Stimulated activated CD4-positive, alpha-beta T cell treated with anti-CD3 and anti-CD28 coated beads, Interleukin-2, amount 100 ng/mL, for 24 hours (primary cell): ENCODE data around the gene SMIM1.

Experiments used
- DNase-seq, 2 donors: peaks; one replicate each; pipeline ENCODE4 v3.0.0-alpha.2; 2020

The SMIM1 gene

GRCh38 chr1:3759796-3760195 is 12.8 kb upstream of the SMIM1 start:
- DNase-seq, result no peak

DNA sequence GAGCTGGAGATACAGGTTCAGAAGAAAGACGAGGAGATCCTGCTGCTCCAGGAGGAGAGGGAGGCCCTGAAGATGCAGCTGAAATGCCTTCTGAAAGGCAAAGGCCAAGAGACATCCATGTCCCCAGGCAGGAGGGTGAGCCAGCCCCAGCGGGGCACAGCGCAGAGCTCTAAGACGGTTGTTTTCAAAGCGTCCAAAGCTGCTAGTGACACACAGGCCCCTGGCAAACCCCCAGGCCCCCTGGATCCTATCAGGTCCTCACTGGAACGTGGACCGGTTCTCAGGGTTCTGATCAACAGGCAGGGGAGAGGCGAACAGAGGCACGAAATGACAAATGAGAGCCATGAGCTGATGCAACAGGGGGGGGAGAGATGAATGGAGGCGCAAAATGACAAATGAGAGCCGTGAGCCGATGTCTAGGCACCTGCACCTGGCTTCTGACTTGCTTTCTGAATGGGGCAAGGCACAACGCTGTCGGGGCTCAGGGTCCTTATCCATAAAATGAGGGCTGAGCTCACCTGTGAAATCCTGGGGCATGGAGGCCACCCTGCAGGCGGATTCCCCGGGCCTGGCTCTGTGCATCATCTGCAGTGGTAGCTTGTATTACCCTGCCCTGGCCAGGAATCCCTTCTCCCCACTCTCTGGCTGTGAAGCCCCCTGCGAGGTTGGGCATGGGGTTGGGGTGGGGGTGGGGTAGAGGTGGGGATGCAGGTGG is 11.1 kb upstream of the SMIM1 start:
- DNase-seq, result no peak

- DNase-seq, result no peak
Measured at GRCh38 chr1:3762151-3762872, 10.2 kb upstream of the SMIM1 start.

GRCh38 chr1:3762873-3763228 is 9.7 kb upstream of the SMIM1 start:
- no peak for DNase-seq

- no peak for DNase-seq
Measured at GRCh38 chr1:3763351-3764125, 9.0 kb upstream of the SMIM1 start.

GRCh38 chr1:3767328-3767925 is 5.1 kb upstream of the SMIM1 start:
- no peak for DNase-seq

DNA sequence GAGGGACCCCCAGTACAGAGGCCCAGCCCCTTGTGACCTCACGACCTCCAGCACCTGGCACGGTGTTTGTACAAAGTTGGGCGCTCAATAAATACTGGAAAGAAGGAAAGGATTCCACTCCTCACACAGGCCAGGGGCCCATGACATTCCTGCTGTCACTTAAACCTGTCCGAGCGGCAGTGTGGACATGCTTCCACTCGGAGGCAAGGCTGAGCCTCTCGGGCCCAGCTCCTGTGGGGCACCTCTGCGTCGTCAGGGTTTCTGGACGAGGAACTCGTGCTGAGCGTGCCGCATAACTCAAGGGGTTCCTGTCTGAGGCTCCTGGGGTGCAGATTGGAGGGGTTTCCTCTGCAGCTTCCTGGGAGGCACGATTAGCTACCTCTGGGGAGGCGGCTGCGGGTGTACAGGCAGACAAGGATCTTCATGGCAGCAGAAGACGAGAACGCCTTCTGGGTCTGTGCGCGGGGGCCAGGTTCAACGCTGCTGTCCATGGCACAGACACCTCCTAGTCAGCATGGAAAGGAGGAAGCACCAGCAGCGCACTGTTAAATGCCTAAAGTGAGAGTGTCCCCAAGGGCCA is 3.6 kb upstream of the SMIM1 start:
- no peak for DNase-seq

DNA sequence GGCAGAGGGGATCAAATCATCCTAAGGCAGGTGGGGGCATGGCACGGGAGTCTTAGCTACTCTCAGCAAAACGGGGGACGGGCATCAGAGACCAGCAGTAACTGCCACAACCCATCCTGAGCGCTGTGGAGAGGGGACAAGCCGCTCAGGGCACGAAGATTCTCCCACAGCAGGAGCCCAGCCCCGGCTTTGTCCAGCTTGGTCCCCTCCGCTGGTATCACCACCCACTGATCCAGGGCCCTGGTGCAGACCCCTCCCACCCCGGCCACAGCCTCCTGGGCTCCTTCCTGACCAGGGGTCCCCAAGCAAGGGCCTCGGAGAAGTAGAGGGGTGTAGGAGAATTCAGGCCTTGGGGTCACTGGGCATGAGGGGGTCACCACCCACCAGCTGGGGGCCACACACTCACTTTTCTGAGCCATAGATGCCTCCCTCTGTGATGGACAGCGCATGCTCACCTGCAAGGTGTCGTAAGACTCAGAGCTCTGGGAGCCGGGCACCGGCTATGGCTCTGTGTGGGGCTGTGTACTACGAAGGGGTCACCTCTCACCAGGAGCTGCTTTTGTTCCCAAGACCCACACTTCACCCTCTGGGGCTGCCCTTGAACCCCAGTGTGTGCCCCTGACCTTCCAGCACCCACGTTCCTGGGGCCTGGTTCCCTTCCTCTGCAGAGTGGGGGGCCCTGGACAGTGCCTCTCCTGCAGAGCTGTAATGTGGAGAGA is 2.3 kb upstream of the SMIM1 start:
- no peak for DNase-seq

GRCh38 chr1:3771108-3772026 is 1.2 kb upstream of the SMIM1 start:
- peak in 1 of 2 donors; percentile 11 for DNase-seq

GRCh38 chr1:3772027-3772714 is 378 bp upstream of the SMIM1 start:
- DNase-seq, result peak; percentile 86 to 93

GRCh38 chr1:3773572-3774275 is 1.2 kb downstream of the SMIM1 start:
- no peak for DNase-seq

DNA sequence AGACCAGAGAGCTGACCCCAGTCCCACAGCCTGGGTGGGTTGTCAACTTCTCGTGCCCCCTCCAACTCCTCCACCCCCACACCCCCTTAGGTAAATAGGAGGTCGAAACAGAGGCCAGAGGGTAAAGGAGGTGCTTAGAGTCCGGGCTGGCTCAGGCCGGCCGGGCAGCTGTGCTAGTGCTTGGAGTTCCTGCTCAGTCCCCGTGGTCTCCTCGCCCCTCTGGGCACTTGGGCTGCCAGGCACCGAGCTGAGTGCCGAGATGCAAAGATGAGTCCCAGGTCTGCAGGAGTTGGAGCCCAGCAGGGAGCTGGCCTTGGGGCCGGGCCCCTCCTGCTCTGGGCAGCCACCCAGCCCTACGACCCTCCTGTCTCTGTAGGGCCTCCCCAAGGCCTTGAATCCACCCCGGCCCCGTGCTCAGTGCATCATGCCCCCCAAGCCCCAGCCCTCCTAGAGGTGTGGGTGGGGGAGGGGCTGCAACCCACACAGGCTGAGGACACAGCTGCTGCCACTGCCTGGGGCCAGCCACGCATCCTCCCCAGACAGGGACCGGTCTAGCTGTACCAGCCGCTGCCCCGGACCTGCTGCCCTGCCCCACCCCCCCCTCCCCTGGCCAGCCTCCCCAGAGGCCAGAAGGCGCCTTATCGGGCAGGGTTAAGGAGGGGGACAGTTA is 1.9 kb downstream of the SMIM1 start:
- no peak for DNase-seq

DNA sequence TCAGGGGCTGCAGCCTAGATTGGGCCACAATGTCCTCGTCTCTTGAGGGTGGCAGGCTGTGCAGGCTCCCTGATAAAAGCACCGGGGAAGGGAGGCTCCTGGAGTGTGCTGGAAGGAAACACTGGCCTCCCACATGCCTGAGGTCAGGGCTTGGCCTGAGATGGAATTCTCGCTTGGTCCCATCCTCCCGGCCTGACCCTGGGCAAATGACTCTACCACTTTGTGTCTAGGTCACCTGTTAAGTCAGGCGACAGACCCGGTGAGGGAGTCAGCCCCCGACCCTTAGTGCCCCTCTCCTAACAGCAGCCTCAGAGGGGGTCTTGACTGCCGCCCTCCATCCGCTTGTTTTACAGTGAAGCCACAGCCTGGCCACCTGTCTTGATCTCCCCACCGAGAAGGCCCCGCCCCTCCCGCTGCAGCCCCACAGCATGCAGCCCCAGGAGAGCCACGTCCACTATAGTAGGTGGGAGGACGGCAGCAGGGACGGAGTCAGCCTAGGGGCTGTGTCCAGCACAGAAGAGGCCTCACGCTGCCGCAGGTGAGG is 2.5 kb downstream of the SMIM1 start:
- no peak for DNase-seq

DNA sequence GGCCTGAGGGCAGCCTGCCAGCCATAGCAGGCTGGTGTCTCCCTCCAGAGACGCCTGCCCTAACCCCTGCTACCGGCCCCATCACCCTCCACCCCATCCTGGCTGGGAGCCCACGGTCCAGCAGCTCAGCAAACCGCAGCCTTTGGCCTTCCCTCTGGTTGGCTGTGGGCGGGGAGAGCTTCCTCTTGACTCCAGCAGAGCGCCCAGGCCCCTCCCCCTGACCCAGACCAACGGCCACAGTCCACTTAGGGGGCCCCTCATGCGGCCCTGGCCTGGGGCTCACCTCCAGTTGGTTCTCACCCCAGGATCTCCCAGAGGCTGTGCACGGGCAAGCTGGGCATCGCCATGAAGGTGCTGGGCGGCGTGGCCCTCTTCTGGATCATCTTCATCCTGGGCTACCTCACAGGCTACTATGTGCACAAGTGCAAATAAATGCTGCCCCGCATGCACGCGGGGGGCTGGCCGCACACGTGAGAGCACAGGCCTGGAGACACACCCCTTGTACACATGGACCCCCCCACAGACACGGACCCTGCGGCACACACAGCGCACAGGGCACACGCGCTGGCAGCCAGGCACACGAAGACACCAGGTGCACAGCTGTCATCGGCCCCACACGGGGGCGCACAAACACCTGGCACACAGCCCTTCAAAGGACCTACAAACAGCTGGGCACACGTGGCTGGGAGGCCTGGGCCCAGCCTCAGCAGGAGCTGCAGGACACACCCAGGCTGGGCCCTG is 3.1 kb downstream of the SMIM1 start:
- DNase-seq, result peak; percentile 53 to 62

- no peak for DNase-seq
Measured at GRCh38 chr1:3776231-3776961, 3.8 kb downstream of the SMIM1 start.

DNA sequence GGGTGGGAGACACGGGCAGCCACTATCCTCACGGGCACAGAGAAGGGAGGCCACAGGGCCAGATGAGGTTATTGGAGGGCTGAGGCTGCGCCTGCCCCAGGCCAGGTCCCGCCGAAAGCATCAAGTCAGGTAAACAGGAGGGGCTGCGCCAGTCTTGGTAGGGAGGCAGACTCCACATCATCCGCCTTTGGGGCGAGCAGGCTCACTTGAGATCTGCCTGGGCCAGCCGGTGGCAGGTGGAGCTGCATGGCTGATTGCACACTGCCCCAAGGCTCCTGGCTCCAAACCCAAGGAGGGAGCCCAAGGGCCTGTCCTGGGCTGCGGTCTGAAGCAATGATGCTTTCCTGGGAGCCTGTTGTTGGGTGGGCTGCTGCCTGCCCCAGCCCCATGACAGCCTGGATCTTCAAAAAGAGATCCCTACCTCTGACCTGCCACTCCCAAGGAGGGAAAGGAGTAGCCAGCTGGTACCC is 4.6 kb downstream of the SMIM1 start:
- no peak for DNase-seq
